Testis (tissue), 3 donors: ENCODE data around the gene ATP2B3. TPM values are rescaled to one million over a fixed set of nuclear protein-coding genes. Genes with fewer than 3 reads are reported as not detected.

Experiments
- DNase-seq: peaks from one replicate; pipeline ENCODE4 v3.0.0-alpha.2; 2019
- H3K27ac ChIP-seq, 2 donors: fragments of 200-600 bp; sonication (generic); one replicate each; pipeline ENCODE4 v1.5.1; 2019
- H3K27me3 ChIP-seq: fragments of 200-600 bp; sonication (generic); one replicate; pipeline ENCODE4 v1.5.1; 2019
- H3K36me3 ChIP-seq: fragments of 200-600 bp; sonication (generic); one replicate; pipeline ENCODE4 v1.5.1; 2017; ENCODE audit warnings: low read depth; ENCODE audit errors: missing control alignments
- H3K4me1 ChIP-seq: fragments of 200-600 bp; sonication (generic); one replicate; pipeline ENCODE4 v1.5.1; 2019
- H3K4me3 ChIP-seq, 2 donors: fragments of 200-600 bp; sonication (generic); one replicate each; pipeline ENCODE4 v1.5.1; 2017 to 2019
- H3K9me3 ChIP-seq: fragments of 200-600 bp; sonication (generic); one replicate; pipeline ENCODE4 v1.5.1; 2017
- POLR2A ChIP-seq: fragments of 450-650 bp; IDR thresholded peaks from one replicate; pipeline ENCODE4 v1.6.1; 2017; ENCODE audit warnings: antibody characterized with exemption, mild to moderate bottlenecking, moderate library complexity
- WGBS, 2 donors: methylation state at CpG; one replicate each; pipeline ENCODE4 v1.1.5; 2018; 5-methylcytosine and 5-hydroxymethylcytosine counted together
- intact Hi-C: fragments of 100-400 bp; cut with DNase I; formaldehyde crosslinking; loops from one replicate; pipeline ENCODE4 v1.15.1; 2023; ENCODE audit warnings: low total_unique reads
- polyA plus RNA-seq: library from polyadenylated mRNA; stranded (reverse); fragments of 350-450 nt; fragmentation: Illumina TruSeq; extraction: RNeasy Lipid Tissue Mini Kit (QIAGEN cat#74804); gene quantifications from one replicate; pipeline ENCODE4 v1.2.3, GENCODE V29; 2014; ENCODE audit warnings: low read depth, low replicate concordance; ENCODE audit not compliant: insufficient read depth
- total RNA-seq, 2 donors: library from RNA; depleted of rRNA; stranded (reverse); fragments of >200 nt; gene quantifications; one replicate each; pipeline ENCODE4 v1.2.3, GENCODE V29; 2016
- TF ChIP-seq, protein P1 (sequence below), 3 experiments: fragments of 450-650 bp in 2 of 3; fragments of 200-600 bp in 1 of 3; sonication (generic) in 1 of 3; IDR thresholded peaks; one replicate each; pipeline ENCODE4 v1.5.1; 2016 to 2019; ENCODE audit warnings: antibody characterized with exemption in 3 of 3, mild to moderate bottlenecking in 2 of 3, moderate library complexity in 1 of 3

Gene ATP2B3
- total and polyA plus RNA-seq, 3 donors from 2014 or later = 0.16 to 1.2 (median 0.73) TPM

DNA sequence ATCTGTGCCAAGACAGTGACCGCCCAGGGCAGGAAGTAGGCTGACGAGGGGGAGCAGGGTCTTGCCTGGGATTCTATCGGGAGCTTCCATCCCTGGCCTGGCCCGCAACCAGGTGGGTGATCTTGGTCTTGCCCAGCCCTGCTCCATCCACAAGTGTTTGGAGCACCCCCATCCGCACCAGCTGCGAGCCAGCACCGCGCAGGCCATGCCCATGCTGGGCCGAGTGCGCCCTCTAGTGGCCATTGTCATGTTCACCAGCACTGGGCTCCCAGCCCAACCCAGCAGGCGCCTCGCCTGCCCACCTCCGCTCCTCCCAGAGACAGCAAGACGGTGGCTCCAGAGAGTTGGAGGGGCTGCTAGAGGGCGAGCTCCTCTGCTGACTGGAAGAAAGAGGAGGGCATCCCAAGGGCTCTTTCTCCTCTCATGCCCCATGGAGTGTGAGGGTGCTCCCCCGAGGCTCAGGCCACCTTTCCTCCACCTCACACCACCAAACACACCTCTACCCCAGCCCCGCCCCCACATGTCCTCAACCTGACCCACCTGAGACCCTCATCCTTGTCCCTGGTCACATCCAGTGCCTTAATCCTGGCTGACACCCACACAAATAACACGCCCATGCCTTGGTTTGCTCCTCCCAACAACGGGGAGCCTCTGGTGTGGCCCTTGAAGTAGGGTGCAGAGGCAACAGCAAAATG is 9.8 kb upstream of the ATP2B3 start:
- DNase-seq = peak; percentile 83
- TF ChIP-seq, protein P1, sequence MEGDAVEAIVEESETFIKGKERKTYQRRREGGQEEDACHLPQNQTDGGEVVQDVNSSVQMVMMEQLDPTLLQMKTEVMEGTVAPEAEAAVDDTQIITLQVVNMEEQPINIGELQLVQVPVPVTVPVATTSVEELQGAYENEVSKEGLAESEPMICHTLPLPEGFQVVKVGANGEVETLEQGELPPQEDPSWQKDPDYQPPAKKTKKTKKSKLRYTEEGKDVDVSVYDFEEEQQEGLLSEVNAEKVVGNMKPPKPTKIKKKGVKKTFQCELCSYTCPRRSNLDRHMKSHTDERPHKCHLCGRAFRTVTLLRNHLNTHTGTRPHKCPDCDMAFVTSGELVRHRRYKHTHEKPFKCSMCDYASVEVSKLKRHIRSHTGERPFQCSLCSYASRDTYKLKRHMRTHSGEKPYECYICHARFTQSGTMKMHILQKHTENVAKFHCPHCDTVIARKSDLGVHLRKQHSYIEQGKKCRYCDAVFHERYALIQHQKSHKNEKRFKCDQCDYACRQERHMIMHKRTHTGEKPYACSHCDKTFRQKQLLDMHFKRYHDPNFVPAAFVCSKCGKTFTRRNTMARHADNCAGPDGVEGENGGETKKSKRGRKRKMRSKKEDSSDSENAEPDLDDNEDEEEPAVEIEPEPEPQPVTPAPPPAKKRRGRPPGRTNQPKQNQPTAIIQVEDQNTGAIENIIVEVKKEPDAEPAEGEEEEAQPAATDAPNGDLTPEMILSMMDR (IDR thresholded peaks at IDR 0.05) = peak; percentile 69 to 81 (median 80)
- no peak for TF ChIP-seq POLR2A
- intact Hi-C loops = loop anchor here (5.0 kb wide), 1 partner anchor 35 kb away; the partner anchor contains the start of gene HAUS7
- Histone ChIP-seq H3K9me3 (no peaks in the 10 kb centered on the region), H3K27ac (no peak overlapping the region), H3K4me1 (no peaks in the 10 kb centered on the region), H3K27me3 (no peaks in the 10 kb centered on the region), H3K36me3 (no peaks in the 10 kb centered on the region), H3K4me3 (no peak overlapping the region)
- WGBS, 2 donors = 22 to 46% methylated on average over 3 to 11 of the region's 19 CpGs

DNA sequence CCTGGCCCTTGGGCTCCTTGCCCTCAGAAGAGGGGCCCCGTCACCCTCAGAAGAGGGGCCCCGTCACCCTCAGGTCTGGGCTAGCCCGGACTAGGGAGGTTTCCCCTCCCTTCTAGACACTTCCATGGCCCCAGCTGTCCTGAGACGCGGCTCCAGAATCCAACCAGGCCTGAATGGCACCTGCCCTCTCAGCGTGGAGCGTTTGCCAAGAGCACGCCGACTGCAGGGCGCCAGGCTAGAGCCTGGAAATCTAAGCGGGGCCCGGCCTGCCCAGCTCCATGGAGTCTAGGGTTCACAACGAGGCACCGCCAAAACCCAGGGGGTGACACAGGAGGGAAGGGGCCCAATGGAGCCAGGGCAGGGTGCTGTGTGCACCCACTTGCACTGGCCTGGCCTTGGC is 7.8 kb upstream of the ATP2B3 start:
- 80 to 87% methylated on average over 4 to 12 of the region's 14 CpGs for WGBS, 2 donors
- Histone ChIP-seq H3K27me3 (no peaks in the 10 kb centered on the region), H3K4me3 (no peak overlapping the region), H3K4me1 (no peaks in the 10 kb centered on the region), H3K36me3 (no peaks in the 10 kb centered on the region), H3K27ac (no peak overlapping the region), H3K9me3 (no peaks in the 10 kb centered on the region)
- intact Hi-C loops = loop anchor here (5.0 kb wide), 1 partner anchor 37 kb away; the partner anchor contains the start of gene HAUS7
- no peak for DNase-seq
- TF ChIP-seq, protein P1 (IDR thresholded peaks at IDR 0.05) = no peak
- TF ChIP-seq POLR2A = no peak

DNA sequence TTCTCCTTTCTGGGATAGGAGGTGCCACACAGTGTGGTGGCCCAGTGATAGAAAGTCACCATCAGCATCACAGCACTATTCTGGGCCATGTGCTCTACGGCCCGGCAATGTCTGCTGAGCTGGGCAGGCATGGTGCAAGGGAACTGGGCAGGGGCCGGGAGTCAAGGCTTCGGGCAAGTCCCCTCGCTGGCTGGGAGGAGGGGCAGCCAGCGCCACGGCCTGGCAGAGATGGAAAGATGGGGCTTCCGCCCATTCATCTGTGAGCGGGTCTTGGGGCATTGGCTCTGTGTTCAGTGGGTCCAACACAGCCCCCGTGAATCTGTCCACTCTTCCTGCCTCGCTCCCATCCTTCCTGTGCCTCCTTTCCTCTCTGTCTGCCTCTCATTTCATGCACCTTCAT is 7.1 kb upstream of the ATP2B3 start:
- WGBS, 2 donors = 56% methylated on average over 11 of the region's 11 CpGs; no CpG with 5 or more reads in 1 of the 2 donors

DNA sequence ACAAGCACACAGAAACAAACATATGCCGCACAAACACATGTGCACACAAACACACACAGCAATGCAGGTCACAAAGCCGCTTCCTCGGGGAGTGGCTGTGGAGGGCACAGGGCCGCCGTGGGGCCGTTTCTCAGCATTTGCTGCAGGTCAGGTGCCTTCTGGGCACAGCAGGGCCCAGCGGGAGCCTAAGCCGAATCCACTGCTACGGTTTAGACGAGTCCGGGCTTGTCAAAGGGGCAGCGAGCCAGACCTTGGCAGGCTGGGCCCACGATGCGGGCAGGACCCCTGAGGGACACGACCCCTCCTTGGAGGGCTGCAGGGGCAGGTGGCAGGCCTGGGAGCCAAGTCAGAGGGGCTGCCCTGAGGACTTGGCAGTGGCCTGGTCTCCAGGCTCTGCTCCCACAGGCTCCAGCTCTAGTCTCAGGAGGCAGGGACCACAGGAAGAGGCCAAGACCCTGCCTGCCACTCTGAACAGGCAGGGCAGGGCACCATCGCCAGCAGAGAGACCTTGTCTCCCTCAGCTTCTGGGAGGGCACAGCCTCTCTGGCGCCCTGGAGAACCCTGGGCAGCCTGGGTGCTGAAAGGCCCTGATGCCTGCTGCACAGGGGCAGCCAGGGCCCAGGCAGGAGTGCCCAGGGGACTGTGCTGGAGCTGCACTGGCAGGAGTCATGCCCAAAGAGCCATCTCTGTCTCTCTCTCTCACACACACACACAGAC is 5.5 kb upstream of the ATP2B3 start:
- no CpG with 5 or more reads among the region's 17 CpGs for WGBS, 2 donors
- TF ChIP-seq, protein P1 (IDR thresholded peaks at IDR 0.05) = no peak
- TF ChIP-seq POLR2A = no peak
- H3K36me3 ChIP-seq = no peaks in the 10 kb centered on the region
- no peak for DNase-seq
- intact Hi-C loops = no loop called here
- H3K9me3 ChIP-seq = no peaks in the 10 kb centered on the region
- no peak overlapping the region for H3K4me3 ChIP-seq
- H3K27ac ChIP-seq = no peak overlapping the region
- no peaks in the 10 kb centered on the region for H3K4me1 ChIP-seq
- no peaks in the 10 kb centered on the region for H3K27me3 ChIP-seq

More for the DNA sequence above, 7.1 kb upstream of the ATP2B3 start:
- Histone ChIP-seq H3K27me3 (no peaks in the 10 kb centered on the region), H3K4me3 (no peak overlapping the region), H3K27ac (no peak overlapping the region), H3K36me3 (no peaks in the 10 kb centered on the region), H3K9me3 (no peaks in the 10 kb centered on the region), H3K4me1 (no peaks in the 10 kb centered on the region)
- no peak for DNase-seq
- no peak for TF ChIP-seq POLR2A
- TF ChIP-seq, protein P1 (IDR thresholded peaks at IDR 0.05) = no peak
- intact Hi-C loops = no loop called here
